HG02571 (cell line): Measurements from ENCODE around the gene GHRL.

Source experiments
- ATAC-seq: cut with Tn5 transposase; IDR thresholded peaks from one replicate; pipeline ENCODE4 v1.9.1; 2021; ENCODE audit warnings: mild to moderate bottlenecking, moderate library complexity; ENCODE audit not compliant: unreplicated experiment

The GHRL gene

GRCh38 chr3:10248184-10248983 is 44.4 kb downstream of the GHRL start, which contains the start of gene TATDN2:
Gene TATDN2 (plus strand): TSS chr3:10248459. CDS start chr3:10249201, 742 bp downstream.
- ATAC-seq, result peak; percentile 95

GRCh38 chr3:10247679-10248183 is 45.0 kb downstream of the GHRL start:
- no peak for ATAC-seq

- ATAC-seq, result no peak
Measured at GRCh38 chr3:10245081-10245712, 47.5 kb downstream of the GHRL start.

GRCh38 chr3:10244009-10244408 is 48.7 kb downstream of the GHRL start:
- ATAC-seq, result no peak

- ATAC-seq, result no peak
Measured at GRCh38 chr3:10242182-10243065, 50.3 kb downstream of the GHRL start.

GRCh38 chr3:10240799-10241198 is 51.9 kb downstream of the GHRL start:
- no peak for ATAC-seq

GRCh38 chr3:10238345-10239183 is 54.2 kb downstream of the GHRL start:
- no peak for ATAC-seq
